Lung (tissue), 12 donors: ENCODE results near the gene IFIT5. TPM values are rescaled to one million over a fixed set of nuclear protein-coding genes. Genes with fewer than 3 reads are reported as not detected.

Source experiments
- ATAC-seq: fragments of 200-7000 bp; cut with Tn5 transposase; one replicate; pipeline ENCODE4 v1.9.1; 2020; ENCODE audit warnings: moderate number of reproducible peaks; ENCODE audit not compliant: insufficient read depth, low FRiP score
- DNase-seq, 3 donors: peaks; one replicate each; pipeline ENCODE4 v3.0.0-alpha.2; 2013 to 2017
- H3K27ac ChIP-seq, 2 donors: one replicate each; pipeline ENCODE4 v1.5.1; 2013; ENCODE audit warnings: mild to moderate bottlenecking in 2 of 2, moderate library complexity in 2 of 2, control low read depth in 1 of 2, inconsistent platforms in 1 of 2, low read depth in 1 of 2, low read length in 1 of 2
- H3K27me3 ChIP-seq, 3 donors: one replicate each; pipeline ENCODE4 v1.5.1; 2013; ENCODE audit warnings: low read length in 2 of 3; ENCODE audit not compliant: control insufficient read depth in 3 of 3, insufficient read depth in 3 of 3
- H3K36me3 ChIP-seq, 4 donors: one replicate each; pipeline ENCODE4 v1.5.1; 2013; ENCODE audit warnings: low read length in 4 of 4, mild to moderate bottlenecking in 1 of 4, moderate library complexity in 1 of 4; ENCODE audit not compliant: control insufficient read depth in 4 of 4, insufficient read depth in 4 of 4
- H3K4me1 ChIP-seq, 5 donors: one replicate each; pipeline ENCODE4 v1.5.1; 2013; ENCODE audit warnings: low read length in 5 of 5, mild to moderate bottlenecking in 2 of 5, moderate library complexity in 1 of 5; ENCODE audit not compliant: control insufficient read depth in 5 of 5, insufficient read depth in 5 of 5
- H3K4me3 ChIP-seq: one replicate; pipeline ENCODE4 v1.5.1; 2013; ENCODE audit warnings: mild to moderate bottlenecking, control low read depth, moderate library complexity
- H3K9ac ChIP-seq, 2 donors: one replicate each; pipeline ENCODE4 v1.5.1; 2013; ENCODE audit warnings: low read length in 2 of 2, control low read depth in 1 of 2; ENCODE audit not compliant: insufficient read depth in 1 of 2
- H3K9me3 ChIP-seq, 4 donors: one replicate each; pipeline ENCODE4 v1.5.1; 2013; ENCODE audit warnings: low read length in 3 of 4, mild to moderate bottlenecking in 1 of 4, moderate library complexity in 1 of 4; ENCODE audit not compliant: control insufficient read depth in 4 of 4, insufficient read depth in 3 of 4
- CTCF ChIP-seq: IDR thresholded peaks from 2 replicates; pipeline ENCODE4 v1.5.1; 2012; ENCODE audit warnings: mild to moderate bottlenecking; ENCODE audit errors: control extremely low read depth, extremely low read depth
- WGBS, 2 donors: extraction: QIAGEN DNeasy Blood & Tissue Kit; methylation state at CpG; one replicate each; pipeline ENCODE4 v1.1.7; 2013; 5-methylcytosine and 5-hydroxymethylcytosine counted together
- polyA plus RNA-seq, 2 donors: library from polyadenylated mRNA; stranded (reverse); fragments of 200-250 nt; gene quantifications; one replicate each; pipeline ENCODE4 v1.2.1, GENCODE V29; 2013
- total RNA-seq, 2 donors: library from RNA; depleted of rRNA in 1 of 2; stranded (reverse); fragments of >200 nt in 1 of 2; gene quantifications; one replicate each; pipeline ENCODE4 v1.2.1, GENCODE V29; 2014 to 2021
- donor health status: control.
- donor health status: control.
- donor health status: Bipolar disorder and iron deficiency.
- donor health status: healthy.
- donor health status: DM: yes; HTN: yes; CAD: no.

IFIT5 gene
- total and polyA plus RNA-seq, 4 donors = 12.6 to 21.8 (median 15.6) TPM

- ATAC-seq = peak; percentile 82
- Histone ChIP-seq H3K27ac (peak overlapping the region in 1 of 2 donors; percentile 57), H3K36me3 (no peaks in the 10 kb centered on the region), H3K4me3 (no peak overlapping the region), H3K9me3 (no peaks in the 10 kb centered on the region), H3K4me1 (peaks cover 0 to 12% (median 0%) of the 10 kb centered on the region in 5 donors), H3K9ac (no peak overlapping the region), H3K27me3 (no peaks in the 10 kb centered on the region)
- TF ChIP-seq CTCF = no peak
- 47 to 77% methylated on average over 3 of the region's 3 CpGs for WGBS, 2 donors
- DNase-seq = peak in 2 of 3 donors; percentile 41 to 71
Observed at GRCh38 chr10:89431977-89432376, 17.6 kb downstream of the IFIT5 start.

GRCh38 chr10:89438525-89438924 is 24.2 kb downstream of the IFIT5 start:
- TF ChIP-seq CTCF = no peak
- H3K27me3 ChIP-seq = no peaks in the 10 kb centered on the region
- H3K9me3 ChIP-seq = no peaks in the 10 kb centered on the region
- no peak overlapping the region for H3K27ac ChIP-seq
- DNase-seq (no peak), ATAC-seq (no peak)
- H3K4me3 ChIP-seq = no peak overlapping the region
- H3K9ac ChIP-seq = no peak overlapping the region
- no peaks in the 10 kb centered on the region for H3K36me3 ChIP-seq
- WGBS, 2 donors = 89 to 96% methylated on average over 4 of the region's 4 CpGs
- H3K4me1 ChIP-seq = peaks cover 0 to 4% (median 3%) of the 10 kb centered on the region in 5 donors

- peaks cover 0 to 4% (median 3%) of the 10 kb centered on the region in 5 donors for H3K4me1 ChIP-seq
- DNase-seq (no peak), ATAC-seq (no peak)
- H3K27me3 ChIP-seq = no peaks in the 10 kb centered on the region
- peak overlapping the region in 1 of 2 donors; percentile 22 for H3K27ac ChIP-seq
- TF ChIP-seq CTCF = no peak
- WGBS, 2 donors = 56 to 76% methylated on average over 4 of the region's 4 CpGs
- H3K4me3 ChIP-seq = no peak overlapping the region
- no peak overlapping the region for H3K9ac ChIP-seq
- peaks cover 0 to 4% (median 0%) of the 10 kb centered on the region in 4 donors for H3K9me3 ChIP-seq
- H3K36me3 ChIP-seq = no peaks in the 10 kb centered on the region
Observed at GRCh38 chr10:89440226-89441009, 26.1 kb downstream of the IFIT5 start.
